ENCODE measurements around the gene LEF1. TPM values are rescaled to one million over a fixed set of nuclear protein-coding genes. Genes with fewer than 3 reads are reported as not detected.
A peak's percentile ranks its signal among the peaks of the same experiment; 100 is the strongest.

The LEF1 gene
- 100 to 1,000 TPM; 140 to 165 (median 148) TPM for total RNA-seq

GRCh38 chr4:108168671-108169523, at the start of gene LEF1:
Gene LEF1 (minus strand): TSS chr4:108168932. CDS start chr4:108167767, 1,165 bp downstream.
- Mint-ChIP-seq H3K9me3 (no peaks in the 10 kb centered on the region), H3K4me1 (ENCODE audit: low read depth) (peaks cover 40% of the 10 kb centered on the region), H3K36me3 (ENCODE audit: insufficient read depth) (peaks cover 3% of the 10 kb centered on the region), H3K4me3 (peak within 1 kb of the TSS; percentile 99), H3K27me3 (ENCODE audit: low read depth) (peaks cover 18% of the 10 kb centered on the region)
- ATAC-seq (peak; percentile 19 to 23), DNase-seq (peak; percentile 74)

DNA sequence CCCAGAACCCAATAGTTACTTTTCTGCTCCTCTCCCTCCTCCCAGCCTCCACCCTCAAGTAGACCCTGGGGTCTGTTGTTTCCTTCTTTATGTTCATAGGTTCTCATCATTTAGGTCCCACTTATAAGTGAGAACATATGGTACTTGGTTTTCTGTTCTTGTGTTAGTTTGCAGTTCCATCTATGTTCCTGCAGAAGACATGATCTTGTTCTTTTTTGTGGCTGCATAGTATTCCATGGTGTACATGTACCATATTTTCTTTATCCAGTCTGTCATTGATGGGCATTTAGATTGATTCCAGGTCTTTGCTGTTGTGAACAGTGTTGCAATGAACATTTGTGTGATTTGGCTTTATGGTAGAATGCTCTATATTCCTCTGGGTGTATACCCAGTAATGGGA, 47.8 kb upstream of the LEF1 start:
- Mint-ChIP-seq H3K4me3 (no peak overlapping the region), H3K27me3 (ENCODE audit: low read depth) (no peaks in the 10 kb centered on the region), H3K36me3 (ENCODE audit: insufficient read depth) (peaks cover 7% of the 10 kb centered on the region), H3K4me1 (ENCODE audit: low read depth) (peaks cover 4% of the 10 kb centered on the region), H3K9me3 (peaks cover 4% of the 10 kb centered on the region)
- DNase-seq (no peak), ATAC-seq (no peak)

GRCh38 chr4:108215055-108215454, 46.3 kb upstream of the LEF1 start:
- Mint-ChIP-seq H3K4me1 (ENCODE audit: low read depth) (peaks cover 10% of the 10 kb centered on the region), H3K27me3 (ENCODE audit: low read depth) (no peaks in the 10 kb centered on the region), H3K36me3 (ENCODE audit: insufficient read depth) (peaks cover 7% of the 10 kb centered on the region), H3K4me3 (no peak overlapping the region), H3K9me3 (peaks cover 4% of the 10 kb centered on the region)
- no peak for DNase-seq
- ATAC-seq, result no peak

DNA sequence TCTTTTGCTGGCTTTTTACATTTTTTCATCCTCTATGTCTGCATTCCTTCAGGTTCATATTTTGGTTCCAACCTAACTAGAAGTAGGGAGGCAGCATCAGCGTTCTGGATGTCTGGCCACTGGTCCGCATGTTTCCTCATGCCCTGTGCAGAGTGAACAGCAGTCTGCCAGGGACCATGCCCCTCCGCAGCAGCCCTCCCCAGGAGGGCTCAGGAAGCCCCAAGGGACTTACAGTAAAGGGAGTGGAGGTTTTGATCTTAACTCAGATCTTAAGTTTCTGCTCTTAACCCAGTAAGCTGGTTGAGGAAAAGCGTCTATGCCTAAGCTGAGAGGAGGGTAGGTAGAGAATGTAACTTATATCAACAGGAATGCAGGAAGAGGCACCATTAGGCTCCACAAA, 45.0 kb upstream of the LEF1 start:
- ATAC-seq, result no peak
- H3K9me3 Mint-ChIP-seq, result peaks cover 4% of the 10 kb centered on the region
- peaks cover 10% of the 10 kb centered on the region for H3K4me1 Mint-ChIP-seq (ENCODE audit: low read depth)
- H3K4me3 Mint-ChIP-seq, result no peak overlapping the region
- peaks cover 7% of the 10 kb centered on the region for H3K36me3 Mint-ChIP-seq (ENCODE audit: insufficient read depth)
- H3K27me3 Mint-ChIP-seq (ENCODE audit: low read depth), result no peaks in the 10 kb centered on the region
- DNase-seq, result no peak

DNA sequence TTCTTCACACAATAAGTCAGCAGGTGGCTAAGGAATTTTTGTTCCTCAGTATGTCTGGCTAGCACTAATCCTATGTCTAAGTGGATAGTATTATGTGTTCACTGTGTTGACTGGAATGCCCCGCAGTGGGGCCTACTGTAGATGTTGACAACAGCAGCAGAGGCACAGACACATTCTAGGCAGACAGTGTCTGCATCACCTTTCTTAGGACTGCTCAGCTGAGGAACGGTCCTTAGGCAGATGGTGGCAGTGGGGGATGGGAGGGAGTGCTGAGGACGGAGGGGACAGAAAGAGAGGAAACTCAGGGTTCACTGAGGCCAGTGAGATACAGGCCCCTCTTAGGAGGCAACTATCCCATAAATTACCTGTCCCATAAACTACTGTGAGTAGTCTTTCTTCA, 44.6 kb upstream of the LEF1 start:
- no peak overlapping the region for H3K4me3 Mint-ChIP-seq
- ATAC-seq (no peak), DNase-seq (no peak)
- peaks cover 10% of the 10 kb centered on the region for H3K4me1 Mint-ChIP-seq (ENCODE audit: low read depth)
- no peaks in the 10 kb centered on the region for H3K27me3 Mint-ChIP-seq (ENCODE audit: low read depth)
- H3K9me3 Mint-ChIP-seq, result peaks cover 4% of the 10 kb centered on the region
- H3K36me3 Mint-ChIP-seq (ENCODE audit: insufficient read depth), result peaks cover 7% of the 10 kb centered on the region

DNA sequence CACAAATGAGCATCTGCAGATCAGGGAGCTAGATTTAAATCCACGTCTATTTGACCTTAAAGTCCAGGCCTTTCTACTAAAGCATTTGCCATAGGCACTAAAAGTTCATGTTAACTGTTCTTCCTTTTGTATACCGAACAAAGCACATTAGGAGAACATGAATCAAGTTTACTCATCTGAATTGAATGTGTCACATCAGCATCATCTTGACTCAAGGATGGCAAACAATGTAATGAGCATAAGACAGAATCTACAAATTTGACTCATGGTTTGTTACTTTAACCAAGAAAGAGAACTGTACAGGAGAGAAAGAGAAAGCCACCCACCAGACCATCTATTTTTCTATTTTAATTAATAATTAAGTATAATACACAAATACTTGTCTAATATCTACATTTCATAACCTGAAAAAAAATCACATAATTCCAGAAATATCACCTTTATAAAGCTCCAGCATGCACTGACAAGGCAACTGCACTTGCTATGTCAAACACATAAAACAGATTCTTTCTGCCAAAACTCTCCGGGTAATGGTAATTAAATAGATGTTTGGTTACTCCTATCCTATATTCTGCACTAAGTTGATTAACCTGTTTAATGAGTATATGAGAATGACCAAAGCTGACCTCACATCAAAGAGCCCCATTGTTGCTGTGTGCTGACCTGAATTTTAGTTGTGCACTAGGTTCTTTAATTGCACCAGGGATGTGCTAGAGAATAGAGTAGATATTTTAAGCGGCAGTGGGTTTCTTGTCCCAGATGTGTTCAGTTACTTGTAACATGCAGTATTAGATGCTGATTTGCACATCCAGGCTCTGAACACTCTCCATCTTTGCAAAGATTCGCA, 42.5 kb upstream of the LEF1 start:
- DNase-seq (no peak), ATAC-seq (peak; percentile 81 to 85)
- H3K27me3 Mint-ChIP-seq (ENCODE audit: low read depth), result no peaks in the 10 kb centered on the region
- H3K9me3 Mint-ChIP-seq, result no peaks in the 10 kb centered on the region
- no peak overlapping the region for H3K4me3 Mint-ChIP-seq
- peaks cover 10% of the 10 kb centered on the region for H3K4me1 Mint-ChIP-seq (ENCODE audit: low read depth)
- peaks cover under 1% of the 10 kb centered on the region for H3K36me3 Mint-ChIP-seq (ENCODE audit: insufficient read depth)

DNA sequence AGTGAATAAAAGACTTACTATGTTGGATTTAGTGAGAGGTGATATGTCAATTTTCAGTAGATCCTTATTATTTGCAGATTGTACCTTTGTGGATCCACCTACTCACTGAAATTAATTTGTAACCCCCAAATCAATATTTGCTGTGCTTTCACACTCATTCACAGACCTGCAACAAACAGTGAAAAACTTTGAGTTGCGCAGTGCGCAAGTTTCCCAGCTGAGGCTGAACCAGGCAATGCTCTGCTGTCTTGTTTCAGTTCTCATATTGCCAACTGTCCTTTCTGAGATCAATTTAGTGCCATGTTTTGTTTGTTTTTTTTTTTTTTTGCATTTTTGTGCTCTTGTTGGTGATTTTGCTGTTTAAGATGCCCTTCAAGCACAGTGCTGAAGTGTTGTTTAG, 40.8 kb upstream of the LEF1 start:
- DNase-seq, result no peak
- Mint-ChIP-seq H3K36me3 (ENCODE audit: insufficient read depth) (no peaks in the 10 kb centered on the region), H3K4me3 (no peak overlapping the region), H3K27me3 (ENCODE audit: low read depth) (no peaks in the 10 kb centered on the region), H3K4me1 (ENCODE audit: low read depth) (peaks cover 15% of the 10 kb centered on the region), H3K9me3 (no peaks in the 10 kb centered on the region)
- no peak for ATAC-seq

DNA sequence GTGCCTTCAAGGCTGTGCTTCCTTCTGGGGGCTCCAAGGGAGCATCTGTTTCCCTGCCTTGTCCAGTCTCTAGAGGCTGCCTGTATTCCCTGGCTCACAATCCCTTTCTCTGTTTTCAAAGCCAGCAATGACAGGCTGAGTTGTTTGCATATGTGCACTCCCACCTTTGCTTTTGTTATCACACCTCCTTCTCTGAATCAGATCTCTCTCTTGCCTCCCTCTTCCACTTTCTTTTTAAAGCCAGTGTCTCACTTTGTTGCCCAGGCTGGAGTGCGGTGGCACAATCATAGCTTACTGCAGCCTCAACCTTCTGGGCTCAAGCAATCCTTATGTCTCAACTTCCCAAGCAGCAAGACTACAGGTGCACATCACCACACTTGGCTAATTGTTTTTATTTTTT, 37.1 kb upstream of the LEF1 start:
- H3K36me3 Mint-ChIP-seq (ENCODE audit: insufficient read depth), result peaks cover 5% of the 10 kb centered on the region
- no peaks in the 10 kb centered on the region for H3K27me3 Mint-ChIP-seq (ENCODE audit: low read depth)
- H3K4me1 Mint-ChIP-seq (ENCODE audit: low read depth), result peaks cover 10% of the 10 kb centered on the region
- no peaks in the 10 kb centered on the region for H3K9me3 Mint-ChIP-seq
- ATAC-seq, result peak; percentile 76 to 78
- H3K4me3 Mint-ChIP-seq, result no peak overlapping the region
- no peak for DNase-seq

DNA sequence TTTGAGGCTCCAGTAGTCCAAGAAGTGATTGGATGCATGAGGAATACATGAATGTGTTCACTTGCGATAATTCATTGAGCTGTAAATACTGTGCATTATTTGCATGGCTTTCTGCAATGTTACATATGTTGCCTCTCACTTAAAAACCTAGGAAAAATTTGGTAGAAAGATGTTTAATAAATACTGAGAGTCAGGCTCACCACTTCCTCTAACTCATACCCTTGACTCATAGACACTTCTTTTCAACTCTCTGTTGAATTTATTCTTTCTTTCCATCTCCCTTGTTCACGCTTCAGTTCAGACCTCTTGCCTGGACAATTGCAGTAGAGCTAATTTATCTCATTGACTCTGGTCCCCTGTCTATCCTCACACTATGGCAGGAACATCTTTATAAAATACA, 35.8 kb upstream of the LEF1 start:
- Mint-ChIP-seq H3K27me3 (ENCODE audit: low read depth) (no peaks in the 10 kb centered on the region), H3K4me3 (no peak overlapping the region), H3K4me1 (ENCODE audit: low read depth) (peaks cover 9% of the 10 kb centered on the region), H3K9me3 (no peaks in the 10 kb centered on the region), H3K36me3 (ENCODE audit: insufficient read depth) (peaks cover 5% of the 10 kb centered on the region)
- ATAC-seq (peak; percentile 67 to 74), DNase-seq (no peak)

- Mint-ChIP-seq H3K27me3 (ENCODE audit: low read depth) (no peaks in the 10 kb centered on the region), H3K36me3 (ENCODE audit: insufficient read depth) (peaks cover 5% of the 10 kb centered on the region), H3K4me3 (no peak overlapping the region), H3K4me1 (ENCODE audit: low read depth) (peaks cover 9% of the 10 kb centered on the region), H3K9me3 (no peaks in the 10 kb centered on the region)
- DNase-seq (no peak), ATAC-seq (no peak)
Observed at GRCh38 chr4:108203377-108203776, 34.6 kb upstream of the LEF1 start.

GRCh38 chr4:108201774-108202173, 33.0 kb upstream of the LEF1 start:
- no peak overlapping the region for H3K4me3 Mint-ChIP-seq
- H3K9me3 Mint-ChIP-seq, result no peaks in the 10 kb centered on the region
- DNase-seq (no peak), ATAC-seq (no peak)
- H3K27me3 Mint-ChIP-seq (ENCODE audit: low read depth), result no peaks in the 10 kb centered on the region
- H3K4me1 Mint-ChIP-seq (ENCODE audit: low read depth), result peaks cover 9% of the 10 kb centered on the region
- H3K36me3 Mint-ChIP-seq (ENCODE audit: insufficient read depth), result peaks cover 5% of the 10 kb centered on the region

- ATAC-seq (no peak), DNase-seq (no peak)
- no peaks in the 10 kb centered on the region for H3K9me3 Mint-ChIP-seq
- H3K4me3 Mint-ChIP-seq, result no peak overlapping the region
- H3K27me3 Mint-ChIP-seq (ENCODE audit: low read depth), result no peaks in the 10 kb centered on the region
- peaks cover 8% of the 10 kb centered on the region for H3K4me1 Mint-ChIP-seq (ENCODE audit: low read depth)
- H3K36me3 Mint-ChIP-seq (ENCODE audit: insufficient read depth), result peaks cover 5% of the 10 kb centered on the region
Observed at GRCh38 chr4:108199881-108200280, 31.1 kb upstream of the LEF1 start.

DNA sequence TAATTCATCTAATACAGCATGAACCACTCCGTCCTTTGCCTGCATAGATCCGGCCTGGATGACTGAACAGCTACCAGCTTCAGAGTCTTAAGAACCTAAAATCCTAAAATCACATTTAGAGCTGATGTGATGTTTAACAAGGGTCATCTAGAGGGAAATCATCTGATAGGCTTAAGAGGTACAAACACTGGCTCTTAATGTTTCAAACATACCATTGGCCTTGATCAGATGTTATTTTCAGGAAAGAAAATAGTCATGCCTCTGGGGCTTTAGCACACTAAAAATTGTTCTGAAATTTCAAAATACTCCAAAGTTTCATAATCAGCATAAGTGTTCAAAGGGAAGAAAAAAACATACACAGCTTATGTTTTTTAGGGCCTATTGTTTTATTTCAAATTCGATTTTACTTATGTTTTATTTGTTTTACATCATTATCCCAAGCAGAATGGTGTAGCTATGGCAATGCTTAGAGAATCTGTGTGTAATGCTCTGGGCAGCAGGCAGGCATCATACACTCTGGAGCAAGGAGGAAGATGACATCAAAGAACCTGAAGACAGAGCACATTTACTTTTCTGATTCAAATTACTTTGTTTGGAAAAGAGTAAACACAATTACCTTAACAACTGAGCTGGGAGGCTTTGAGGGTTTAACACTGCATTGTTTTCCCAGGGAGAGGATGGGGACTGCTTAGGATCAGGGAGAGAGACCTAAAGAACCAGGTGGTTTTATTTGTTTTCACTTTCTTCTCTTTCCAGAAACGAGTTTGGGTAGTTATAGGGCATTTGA, 25.3 kb upstream of the LEF1 start:
- H3K36me3 Mint-ChIP-seq (ENCODE audit: insufficient read depth), result no peaks in the 10 kb centered on the region
- H3K4me3 Mint-ChIP-seq, result no peak overlapping the region
- DNase-seq, result no peak
- H3K27me3 Mint-ChIP-seq (ENCODE audit: low read depth), result peaks cover 2% of the 10 kb centered on the region
- H3K9me3 Mint-ChIP-seq, result no peaks in the 10 kb centered on the region
- peaks cover 17% of the 10 kb centered on the region for H3K4me1 Mint-ChIP-seq (ENCODE audit: low read depth)
- no peak for ATAC-seq

DNA sequence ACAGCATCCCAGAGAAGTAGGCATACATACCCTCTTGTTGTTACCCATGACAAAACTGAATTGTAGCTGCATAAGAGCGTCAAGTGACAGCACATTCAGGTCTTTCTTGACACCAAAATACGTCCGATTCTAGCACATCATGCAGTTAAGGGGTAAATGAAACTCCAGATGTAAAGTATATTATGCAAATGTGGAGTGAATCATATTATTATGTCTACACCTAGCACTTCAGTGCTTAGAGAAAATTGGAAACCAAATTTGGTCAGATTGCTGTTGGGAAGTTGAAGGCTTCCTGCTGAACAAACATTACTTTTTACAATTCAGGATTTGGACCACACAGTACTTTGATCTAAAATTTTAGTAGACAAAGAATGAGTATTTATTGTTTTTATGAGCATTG, 24.2 kb upstream of the LEF1 start:
- Mint-ChIP-seq H3K27me3 (ENCODE audit: low read depth) (peaks cover 2% of the 10 kb centered on the region), H3K4me1 (ENCODE audit: low read depth) (peaks cover 17% of the 10 kb centered on the region), H3K36me3 (ENCODE audit: insufficient read depth) (no peaks in the 10 kb centered on the region), H3K9me3 (no peaks in the 10 kb centered on the region), H3K4me3 (no peak overlapping the region)
- DNase-seq (no peak), ATAC-seq (peak in 1 of 2 donors; percentile 65)
